ENCODE results near the gene RAMP3.

The RAMP3 gene

DNA sequence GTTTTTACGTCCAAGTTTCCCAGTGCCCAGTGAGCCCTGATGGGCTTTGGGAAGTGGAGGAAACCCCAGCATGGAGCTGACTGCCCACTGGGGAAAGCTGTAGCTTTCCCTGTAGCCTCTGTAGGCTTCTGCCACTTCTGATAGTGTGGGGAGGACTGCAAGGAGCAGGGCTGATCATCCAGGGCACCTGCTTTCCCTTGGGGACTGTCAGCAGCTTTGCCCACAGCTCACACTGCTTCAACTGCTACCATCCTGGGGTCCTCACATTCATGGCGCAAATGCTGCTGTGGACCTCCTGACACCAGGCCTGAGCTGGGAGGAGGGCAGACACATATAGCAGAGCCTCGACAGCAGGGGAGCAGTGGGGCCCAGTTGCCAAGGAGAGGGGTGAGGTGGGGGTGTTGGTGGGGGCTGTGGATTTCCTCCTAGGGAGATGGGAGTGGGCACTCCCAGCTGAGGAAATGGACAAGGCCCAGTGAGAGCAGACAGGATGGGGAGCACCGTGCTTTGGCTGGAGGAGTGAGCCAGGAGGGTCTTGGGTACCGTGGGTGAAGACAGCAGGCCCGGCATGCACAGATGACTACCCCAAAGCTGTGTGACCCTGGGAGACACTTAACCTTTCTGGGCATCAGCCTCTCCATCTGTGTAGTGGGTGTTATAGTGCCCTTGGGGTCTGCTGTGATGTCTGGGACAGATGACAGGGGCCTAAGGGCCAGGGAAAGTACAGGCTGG lies 16.2 kb downstream of the RAMP3 start:
- no peak for TF ChIP-seq FOXP2 (optimal IDR thresholded peaks at IDR 0.05; ENCODE audit: borderline replicate concordance, extremely low read depth, extremely low read length, insufficient read depth)

DNA sequence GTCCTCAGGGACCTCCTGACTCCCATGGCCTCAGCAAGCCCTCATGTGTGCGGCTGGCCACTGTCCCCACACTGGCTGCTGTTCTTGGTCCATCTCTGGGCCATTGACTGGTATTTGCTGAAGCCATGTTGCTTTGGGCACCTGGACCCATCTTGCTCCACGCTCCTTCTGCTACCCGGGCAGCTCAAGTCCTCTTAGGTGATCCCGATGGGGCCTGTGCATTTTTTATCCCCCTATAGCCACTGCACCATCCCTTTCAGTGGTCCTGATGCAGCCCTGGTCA lies 16.7 kb downstream of the RAMP3 start:
- TF ChIP-seq, protein P1, sequence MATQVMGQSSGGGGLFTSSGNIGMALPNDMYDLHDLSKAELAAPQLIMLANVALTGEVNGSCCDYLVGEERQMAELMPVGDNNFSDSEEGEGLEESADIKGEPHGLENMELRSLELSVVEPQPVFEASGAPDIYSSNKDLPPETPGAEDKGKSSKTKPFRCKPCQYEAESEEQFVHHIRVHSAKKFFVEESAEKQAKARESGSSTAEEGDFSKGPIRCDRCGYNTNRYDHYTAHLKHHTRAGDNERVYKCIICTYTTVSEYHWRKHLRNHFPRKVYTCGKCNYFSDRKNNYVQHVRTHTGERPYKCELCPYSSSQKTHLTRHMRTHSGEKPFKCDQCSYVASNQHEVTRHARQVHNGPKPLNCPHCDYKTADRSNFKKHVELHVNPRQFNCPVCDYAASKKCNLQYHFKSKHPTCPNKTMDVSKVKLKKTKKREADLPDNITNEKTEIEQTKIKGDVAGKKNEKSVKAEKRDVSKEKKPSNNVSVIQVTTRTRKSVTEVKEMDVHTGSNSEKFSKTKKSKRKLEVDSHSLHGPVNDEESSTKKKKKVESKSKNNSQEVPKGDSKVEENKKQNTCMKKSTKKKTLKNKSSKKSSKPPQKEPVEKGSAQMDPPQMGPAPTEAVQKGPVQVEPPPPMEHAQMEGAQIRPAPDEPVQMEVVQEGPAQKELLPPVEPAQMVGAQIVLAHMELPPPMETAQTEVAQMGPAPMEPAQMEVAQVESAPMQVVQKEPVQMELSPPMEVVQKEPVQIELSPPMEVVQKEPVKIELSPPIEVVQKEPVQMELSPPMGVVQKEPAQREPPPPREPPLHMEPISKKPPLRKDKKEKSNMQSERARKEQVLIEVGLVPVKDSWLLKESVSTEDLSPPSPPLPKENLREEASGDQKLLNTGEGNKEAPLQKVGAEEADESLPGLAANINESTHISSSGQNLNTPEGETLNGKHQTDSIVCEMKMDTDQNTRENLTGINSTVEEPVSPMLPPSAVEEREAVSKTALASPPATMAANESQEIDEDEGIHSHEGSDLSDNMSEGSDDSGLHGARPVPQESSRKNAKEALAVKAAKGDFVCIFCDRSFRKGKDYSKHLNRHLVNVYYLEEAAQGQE (IDR thresholded peaks at IDR 0.05; ENCODE audit: insufficient read depth in 1 of 2, low read depth in 2 of 2, low read length in 2 of 2) = no peak
- TF ChIP-seq SIN3A (IDR thresholded peaks at IDR 0.05; ENCODE audit: borderline replicate concordance, insufficient read depth, low read length) = no peak
- TF ChIP-seq FOXP2 (optimal IDR thresholded peaks at IDR 0.05; ENCODE audit: borderline replicate concordance, extremely low read depth, extremely low read length, insufficient read depth) = no peak
- no peak for TF ChIP-seq TAF1 (IDR thresholded peaks at IDR 0.05; ENCODE audit: borderline replicate concordance, insufficient read depth, low read length)
- TF ChIP-seq POLR2AphosphoS5 (IDR thresholded peaks at IDR 0.05; ENCODE audit: low read depth, low read length) = no peak

DNA sequence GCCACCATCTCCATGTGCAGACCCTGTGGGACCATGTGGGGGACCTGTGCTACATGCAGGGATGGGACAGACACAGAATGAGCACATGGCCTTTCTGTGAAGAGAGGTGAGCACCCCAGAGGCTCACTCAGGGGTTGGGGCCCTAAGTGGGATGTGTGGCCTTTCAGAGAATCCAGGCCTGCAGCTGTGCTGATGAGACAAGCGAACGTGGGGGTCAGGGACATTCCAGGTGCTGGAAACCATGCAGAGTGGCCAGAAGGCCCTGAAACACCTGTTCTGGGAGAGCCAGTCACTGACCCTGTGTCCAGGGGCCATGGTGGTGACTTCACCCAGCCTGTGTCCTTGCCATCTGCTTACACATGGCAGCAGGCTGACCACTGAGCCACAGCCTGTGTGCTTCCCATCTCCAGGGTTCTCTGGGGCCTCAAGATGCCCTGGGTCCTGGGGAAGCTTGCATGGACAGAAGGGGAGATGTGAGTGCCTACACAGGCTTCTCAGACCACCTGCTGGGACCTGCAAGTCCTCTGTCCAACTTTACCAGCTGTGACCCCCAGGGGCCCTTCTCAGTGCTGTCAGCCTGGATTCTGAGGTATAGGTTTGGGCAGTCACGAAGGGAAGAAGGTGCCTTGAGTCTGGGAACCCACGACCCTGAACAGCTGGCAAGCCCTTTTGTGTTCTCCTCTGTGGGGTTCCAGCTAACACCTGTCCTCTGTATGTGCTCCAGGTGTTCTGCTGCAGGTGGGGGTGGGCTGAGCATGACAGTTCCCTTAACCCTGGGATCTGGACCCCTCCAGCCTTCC lies 17.6 kb downstream of the RAMP3 start:
- TF ChIP-seq FOXP2 (optimal IDR thresholded peaks at IDR 0.05; ENCODE audit: borderline replicate concordance, extremely low read depth, extremely low read length, insufficient read depth) (no peak), POLR2AphosphoS5 (IDR thresholded peaks at IDR 0.05; ENCODE audit: low read depth, low read length) (no peak)

DNA sequence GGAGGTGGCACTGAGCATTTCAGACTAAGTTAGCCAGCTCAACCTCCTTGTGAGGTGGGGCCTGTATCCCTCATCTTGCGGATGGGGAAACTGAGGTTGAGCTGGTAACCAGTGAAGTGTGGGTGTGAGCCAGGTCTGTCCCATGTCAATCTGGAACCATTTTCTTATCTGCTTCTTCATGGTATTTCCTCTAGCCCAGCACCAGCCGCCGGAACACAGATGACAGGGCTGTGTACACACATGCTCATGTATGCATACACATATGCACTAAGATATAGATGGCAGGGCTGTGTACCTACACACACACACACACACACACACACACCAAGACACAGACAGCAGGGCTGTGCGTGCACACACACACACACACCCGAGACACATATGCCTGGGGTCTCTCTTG lies 18.5 kb downstream of the RAMP3 start:
- no peak for TF ChIP-seq POLR2AphosphoS5 (IDR thresholded peaks at IDR 0.05; ENCODE audit: low read depth, low read length)

DNA sequence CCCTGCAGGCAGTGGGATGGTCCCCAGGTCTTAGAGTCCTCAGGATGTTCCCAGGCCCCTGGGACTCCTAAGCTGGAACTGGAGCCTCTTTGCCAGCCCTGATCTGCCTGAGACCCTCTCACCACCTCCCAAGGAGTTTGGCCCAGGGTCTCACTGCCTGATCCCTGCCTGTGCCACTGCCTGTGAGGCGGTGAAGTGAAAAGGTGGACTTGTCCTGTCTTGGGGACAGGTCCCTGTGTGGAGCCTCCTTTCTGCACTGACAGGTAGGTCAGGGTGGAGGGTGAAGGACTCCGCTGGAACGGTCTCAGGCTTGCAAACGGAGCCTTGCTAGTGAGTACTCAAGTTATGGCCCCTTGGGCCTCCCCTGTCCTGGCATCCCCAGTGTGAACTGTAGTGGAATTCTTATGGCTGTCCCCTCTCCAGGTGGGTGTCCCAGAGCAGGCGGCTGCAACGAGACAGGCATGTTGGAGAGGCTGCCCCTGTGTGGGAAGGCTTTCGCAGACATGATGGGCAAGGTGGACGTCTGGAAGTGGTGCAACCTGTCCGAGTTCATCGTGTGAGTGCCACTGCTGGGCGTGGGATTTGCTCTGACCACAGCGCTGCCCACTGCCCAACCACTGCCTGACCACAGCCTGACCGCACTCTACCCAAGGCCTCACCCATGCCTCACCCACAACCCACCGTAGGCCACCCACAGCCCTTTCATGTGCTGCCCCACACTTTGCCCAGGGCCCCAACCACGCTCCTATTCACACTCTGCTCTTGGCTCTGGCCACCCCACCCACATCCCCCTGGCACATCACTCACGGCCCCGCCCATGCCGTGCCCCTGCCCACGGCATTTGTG lies 19.5 kb downstream of the RAMP3 start:
- TF ChIP-seq, protein P1 (IDR thresholded peaks at IDR 0.05; ENCODE audit: insufficient read depth in 1 of 2, low read depth in 2 of 2, low read length in 2 of 2) = no peak
- TF ChIP-seq SIN3A (IDR thresholded peaks at IDR 0.05; ENCODE audit: borderline replicate concordance, insufficient read depth, low read length) = no peak
- TF ChIP-seq TAF1 (IDR thresholded peaks at IDR 0.05; ENCODE audit: borderline replicate concordance, insufficient read depth, low read length) = no peak
- TF ChIP-seq FOXP2 (optimal IDR thresholded peaks at IDR 0.05; ENCODE audit: borderline replicate concordance, extremely low read depth, extremely low read length, insufficient read depth) = no peak
- no peak for TF ChIP-seq POLR2AphosphoS5 (IDR thresholded peaks at IDR 0.05; ENCODE audit: low read depth, low read length)

DNA sequence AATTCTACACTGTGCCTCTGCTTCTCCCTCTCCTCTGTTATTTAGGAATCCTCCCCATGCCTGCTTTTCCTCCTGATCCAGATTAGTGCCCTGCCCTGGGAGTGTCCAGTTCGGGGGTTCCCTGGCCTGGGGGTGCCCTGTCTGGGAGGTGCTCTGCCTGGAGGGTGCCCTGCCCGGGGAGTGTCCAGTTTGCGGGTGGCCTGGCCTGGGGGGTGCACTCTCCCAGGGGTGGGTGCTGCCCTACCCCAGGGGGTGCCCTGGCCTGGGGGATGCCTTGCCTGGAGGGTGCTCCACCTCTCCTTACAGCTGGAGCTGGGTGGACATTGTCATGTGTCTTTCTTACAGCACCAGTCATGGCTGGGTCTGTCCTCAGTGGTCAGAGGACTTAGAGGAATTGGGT lies 20.2 kb downstream of the RAMP3 start:
- no peak for TF ChIP-seq POLR2AphosphoS5 (IDR thresholded peaks at IDR 0.05; ENCODE audit: low read depth, low read length)
- no peak for TF ChIP-seq TAF1 (IDR thresholded peaks at IDR 0.05; ENCODE audit: borderline replicate concordance, insufficient read depth, low read length)
- TF ChIP-seq SIN3A (IDR thresholded peaks at IDR 0.05; ENCODE audit: borderline replicate concordance, insufficient read depth, low read length) = no peak
- TF ChIP-seq, protein P1 (IDR thresholded peaks at IDR 0.05; ENCODE audit: insufficient read depth in 1 of 2, low read depth in 2 of 2, low read length in 2 of 2) = no peak
- TF ChIP-seq FOXP2 (optimal IDR thresholded peaks at IDR 0.05; ENCODE audit: borderline replicate concordance, extremely low read depth, extremely low read length, insufficient read depth) = no peak

Measured in PFSK-1 (cell line).